Hepatocyte (in vitro differentiated cells): ENCODE measurements around the gene BMAL1. TPM values are rescaled to one million over a fixed set of nuclear protein-coding genes. Genes with fewer than 3 reads are reported as not detected.

Experiments used
- DNase-seq: peaks from one replicate; pipeline ENCODE4 v3.0.0-alpha.2; 2016; ENCODE audit warnings: low spot score
- H2AFZ ChIP-seq: fragments of 200-600 bp; sonication (generic); 2 replicates; pipeline ENCODE4 v1.6.0; 2016; ENCODE audit warnings: antibody characterized with exemption, mild to moderate bottlenecking
- H3K27ac ChIP-seq: fragments of 200-600 bp; sonication (generic); 2 replicates; pipeline ENCODE4 v1.5.1; 2016; ENCODE audit warnings: mild to moderate bottlenecking
- H3K27me3 ChIP-seq: fragments of 200-600 bp; sonication (generic); 2 replicates; pipeline ENCODE4 v1.6.1; 2016
- H3K36me3 ChIP-seq: fragments of 200-600 bp; sonication (generic); replicated peaks from 2 replicates; pipeline ENCODE4 v1.5.1; 2016; ENCODE audit warnings: low read depth; ENCODE audit not compliant: insufficient read depth
- H3K4me1 ChIP-seq: fragments of 200-600 bp; sonication (generic); 2 replicates; pipeline ENCODE4 v1.5.1; 2016; ENCODE audit warnings: mild to moderate bottlenecking, moderate library complexity; ENCODE audit not compliant: insufficient read depth
- H3K4me2 ChIP-seq: fragments of 200-600 bp; sonication (generic); 2 replicates; pipeline ENCODE4 v1.6.0; 2016
- H3K4me3 ChIP-seq: fragments of 200-600 bp; sonication (generic); 2 replicates; pipeline ENCODE4 v1.5.1; 2016; ENCODE audit warnings: mild to moderate bottlenecking
- H3K79me2 ChIP-seq: fragments of 200-600 bp; sonication (generic); 2 replicates; pipeline ENCODE4 v1.6.0; 2017; ENCODE audit warnings: mild to moderate bottlenecking
- H3K9me2 ChIP-seq: fragments of 200-600 bp; sonication (generic); replicated peaks from 2 replicates; pipeline ENCODE4 v1.6.0; 2017; ENCODE audit warnings: mild to moderate bottlenecking; ENCODE audit not compliant: insufficient read depth
- H3K9me3 ChIP-seq: fragments of 200-600 bp; sonication (generic); 2 replicates; pipeline ENCODE4 v1.5.1; 2016; ENCODE audit warnings: low read depth, mild to moderate bottlenecking
- H4K20me1 ChIP-seq: fragments of 200-600 bp; sonication (generic); 2 replicates; pipeline ENCODE4 v1.6.0; 2016; ENCODE audit warnings: mild to moderate bottlenecking; ENCODE audit not compliant: insufficient read depth, poor library complexity, severe bottlenecking
- CTCF ChIP-seq: fragments of 200-600 bp; sonication (generic); IDR thresholded peaks from 2 replicates; pipeline ENCODE4 v1.5.1; 2016; ENCODE audit warnings: antibody characterized with exemption, mild to moderate bottlenecking; ENCODE audit not compliant: poor library complexity
- EZH2 ChIP-seq: fragments of 200-600 bp; sonication (generic); IDR thresholded peaks from 2 replicates; pipeline ENCODE4 v1.6.1; 2016; ENCODE audit warnings: antibody characterized with exemption, mild to moderate bottlenecking, borderline replicate concordance
- EZH2phosphoT487 ChIP-seq: fragments of 200-600 bp; sonication (generic); IDR thresholded peaks from one replicate; pipeline ENCODE4 v1.6.1; 2018; ENCODE audit warnings: antibody characterized with exemption, mild to moderate bottlenecking, low read depth, moderate library complexity; ENCODE audit not compliant: unreplicated experiment, severe bottlenecking
- WGBS: methylation state at CpG from one replicate; pipeline ENCODE4 v1.1.6; 2016; ENCODE audit warnings: low lambda C conversion rate; ENCODE audit errors: missing lambda C conversion rate; 5-methylcytosine and 5-hydroxymethylcytosine counted together
- polyA plus RNA-seq: library from polyadenylated mRNA; unstranded; fragments of >200 nt; fragmentation: Nextera tagmentation; extraction: Ambion mirVana; gene quantifications from 2 replicates; pipeline ENCODE4 v1.2.1, GENCODE V29; 2016
- total RNA-seq: library from RNA; depleted of rRNA; stranded (reverse); fragments of >200 nt; gene quantifications from 2 replicates; pipeline ENCODE4 v1.2.3, GENCODE V29; 2014

BMAL1 gene
- total and polyA plus RNA-seq, 2 experiments from 2014 or later, result 8.7 to 12.7 TPM

- Histone ChIP-seq H3K9me2 (no peaks in the 10 kb centered on the region), H3K27me3 (no peaks in the 10 kb centered on the region), H2AFZ (no peak overlapping the region), H3K79me2 (peaks cover 25% of the 10 kb centered on the region), H3K4me2 (no peak overlapping the region), H3K36me3 (no peaks in the 10 kb centered on the region), H3K9me3 (no peaks in the 10 kb centered on the region), H3K4me3 (no peak overlapping the region), H3K4me1 (no peaks in the 10 kb centered on the region), H3K27ac (no peak overlapping the region), H4K20me1 (no peaks in the 10 kb centered on the region)
- TF ChIP-seq CTCF (no peak), EZH2phosphoT487 (no peak), EZH2 (no peak)
- 95% methylated on average over 6 of the region's 6 CpGs for WGBS
- DNase-seq, result no peak
Observed at GRCh38 chr11:13421561-13421960, 144.0 kb downstream of the BMAL1 start.

GRCh38 chr11:13423372-13423771 lies 145.8 kb downstream of the BMAL1 start:
- 78% methylated on average over 6 of the region's 6 CpGs for WGBS
- DNase-seq, result no peak
- Histone ChIP-seq H4K20me1 (no peaks in the 10 kb centered on the region), H3K4me3 (no peak overlapping the region), H3K9me2 (no peaks in the 10 kb centered on the region), H3K4me1 (no peaks in the 10 kb centered on the region), H3K27ac (no peak overlapping the region), H3K79me2 (peaks cover 43% of the 10 kb centered on the region), H3K27me3 (no peaks in the 10 kb centered on the region), H3K9me3 (peaks cover 12% of the 10 kb centered on the region), H3K36me3 (no peaks in the 10 kb centered on the region), H2AFZ (no peak overlapping the region), H3K4me2 (no peak overlapping the region)
- TF ChIP-seq EZH2phosphoT487, result no peak
- TF ChIP-seq CTCF, result no peak
- TF ChIP-seq EZH2, result no peak

- Histone ChIP-seq H3K4me3 (no peak overlapping the region), H3K4me2 (no peak overlapping the region), H3K27me3 (no peaks in the 10 kb centered on the region), H3K27ac (no peak overlapping the region), H2AFZ (no peak overlapping the region), H4K20me1 (no peaks in the 10 kb centered on the region), H3K79me2 (peaks cover 51% of the 10 kb centered on the region), H3K9me2 (no peaks in the 10 kb centered on the region), H3K4me1 (no peaks in the 10 kb centered on the region), H3K36me3 (no peaks in the 10 kb centered on the region), H3K9me3 (peaks cover 12% of the 10 kb centered on the region)
- TF ChIP-seq CTCF, result no peak
- TF ChIP-seq EZH2, result no peak
- no peak for TF ChIP-seq EZH2phosphoT487
- no peak for DNase-seq
Observed at GRCh38 chr11:13427440-13427839, 149.8 kb downstream of the BMAL1 start.

GRCh38 chr11:13429288-13429687 lies 151.7 kb downstream of the BMAL1 start:
- no peaks in the 10 kb centered on the region for H3K27me3 ChIP-seq
- H3K9me2 ChIP-seq, result no peaks in the 10 kb centered on the region
- H3K9me3 ChIP-seq, result peaks cover 12% of the 10 kb centered on the region
- no peak overlapping the region for H3K4me3 ChIP-seq
- WGBS, result 100% methylated on average over 1 of the region's 1 CpG
- no peaks in the 10 kb centered on the region for H3K36me3 ChIP-seq
- TF ChIP-seq EZH2 (no peak), CTCF (no peak), EZH2phosphoT487 (no peak)
- peaks cover 46% of the 10 kb centered on the region for H3K79me2 ChIP-seq
- H3K27ac ChIP-seq, result no peak overlapping the region
- no peaks in the 10 kb centered on the region for H3K4me1 ChIP-seq
- H4K20me1 ChIP-seq, result no peaks in the 10 kb centered on the region
- H2AFZ ChIP-seq, result no peak overlapping the region
- no peak overlapping the region for H3K4me2 ChIP-seq
- no peak for DNase-seq
